ENCODE measurements around the gene GABRB1.

GABRB1 gene

GRCh38 chr4:47413521-47413920 lies 382.2 kb downstream of the GABRB1 start:
- peaks cover 4% of the 10 kb centered on the region for H3K4me1 ChIP-seq (ENCODE audit: insufficient read depth, low read length)
- no peaks in the 10 kb centered on the region for H3K27me3 ChIP-seq (ENCODE audit: insufficient read depth, low read length)
- H3K9me3 ChIP-seq (ENCODE audit: insufficient read depth, low read depth, low read length), result no peaks in the 10 kb centered on the region
- no peak overlapping the region for H3K27ac ChIP-seq (ENCODE audit: low read length)
- no peak overlapping the region for H3K4me3 ChIP-seq (ENCODE audit: low read length)
- H3K36me3 ChIP-seq (ENCODE audit: insufficient read depth, low read depth, low read length), result no peaks in the 10 kb centered on the region
- no peak overlapping the region for H3K9ac ChIP-seq (ENCODE audit: low read depth, low read length)

DNA sequence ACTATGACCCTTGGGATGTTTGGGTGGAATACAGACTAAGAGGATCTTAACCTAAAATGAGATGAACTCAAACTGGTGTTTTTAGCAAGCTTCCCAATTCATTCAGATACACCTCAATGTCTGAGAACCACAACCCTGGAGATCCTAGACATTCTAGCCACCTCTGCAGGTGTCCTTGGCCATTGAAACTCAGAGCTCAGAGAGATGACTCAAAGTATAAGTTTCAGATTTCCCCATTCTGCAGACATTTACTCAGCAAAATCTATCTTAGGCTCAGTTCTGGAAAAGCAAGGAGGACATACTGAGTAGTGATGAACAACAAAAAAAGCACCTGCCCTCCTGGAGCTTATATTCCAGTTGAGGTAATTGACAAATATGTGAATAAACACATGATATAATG lies 384.4 kb downstream of the GABRB1 start:
- Histone ChIP-seq H3K9ac (ENCODE audit: low read depth, low read length) (no peak overlapping the region), H3K27ac (ENCODE audit: low read length) (no peak overlapping the region), H3K27me3 (ENCODE audit: insufficient read depth, low read length) (no peaks in the 10 kb centered on the region), H3K36me3 (ENCODE audit: insufficient read depth, low read depth, low read length) (no peaks in the 10 kb centered on the region), H3K9me3 (ENCODE audit: insufficient read depth, low read depth, low read length) (no peaks in the 10 kb centered on the region), H3K4me3 (ENCODE audit: low read length) (no peak overlapping the region), H3K4me1 (ENCODE audit: insufficient read depth, low read length) (peaks cover 4% of the 10 kb centered on the region)

DNA sequence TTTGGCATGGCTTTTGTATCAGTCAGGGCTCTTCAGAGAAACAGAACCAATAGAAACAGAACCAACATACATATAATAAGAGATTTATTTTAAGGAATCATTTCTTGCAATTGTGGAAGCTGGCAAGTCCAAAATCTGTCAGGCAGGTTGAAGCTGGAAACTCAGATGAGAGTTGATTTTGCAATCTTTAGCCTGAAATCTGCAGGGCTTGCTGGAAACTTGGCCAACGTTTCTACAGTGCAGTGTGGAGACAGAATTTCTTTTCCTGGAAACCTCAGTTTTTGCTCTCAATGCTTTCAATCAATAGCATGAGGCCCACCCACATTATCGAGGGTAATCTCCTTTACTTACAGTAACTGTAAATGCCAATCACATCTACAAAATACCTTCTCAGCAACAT lies 386.8 kb downstream of the GABRB1 start:
- Histone ChIP-seq H3K36me3 (ENCODE audit: insufficient read depth, low read depth, low read length) (no peaks in the 10 kb centered on the region), H3K27me3 (ENCODE audit: insufficient read depth, low read length) (no peaks in the 10 kb centered on the region), H3K9me3 (ENCODE audit: insufficient read depth, low read depth, low read length) (no peaks in the 10 kb centered on the region), H3K9ac (ENCODE audit: low read depth, low read length) (no peak overlapping the region), H3K4me1 (ENCODE audit: insufficient read depth, low read length) (peaks cover 4% of the 10 kb centered on the region), H3K27ac (ENCODE audit: low read length) (no peak overlapping the region), H3K4me3 (ENCODE audit: low read length) (no peak overlapping the region)

DNA sequence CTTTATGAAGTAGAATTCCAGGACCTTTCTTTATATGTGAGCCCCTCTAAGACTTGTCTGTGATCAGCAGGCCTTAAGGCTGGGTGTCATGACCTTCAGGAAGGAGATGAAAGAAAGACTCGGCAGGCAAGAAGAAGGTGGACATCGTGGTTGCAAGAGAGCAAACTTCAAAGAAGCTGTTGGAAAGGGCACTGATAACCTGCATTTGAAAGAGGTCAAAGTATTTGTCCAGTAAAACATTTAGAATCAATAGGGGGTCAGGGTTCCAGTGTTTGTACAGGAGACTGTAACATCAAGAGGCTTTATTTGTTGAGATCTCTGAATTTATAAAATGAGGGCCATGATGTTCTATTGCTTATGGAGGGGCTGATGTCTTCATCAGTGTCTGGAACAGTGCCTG lies 387.9 kb downstream of the GABRB1 start:
- Histone ChIP-seq H3K27ac (ENCODE audit: low read length) (no peak overlapping the region), H3K36me3 (ENCODE audit: insufficient read depth, low read depth, low read length) (no peaks in the 10 kb centered on the region), H3K9me3 (ENCODE audit: insufficient read depth, low read depth, low read length) (no peaks in the 10 kb centered on the region), H3K4me1 (ENCODE audit: insufficient read depth, low read length) (no peaks in the 10 kb centered on the region; the same call in 1 of the 2 replicates), H3K27me3 (ENCODE audit: insufficient read depth, low read length) (no peaks in the 10 kb centered on the region), H3K4me3 (ENCODE audit: low read length) (no peak overlapping the region), H3K9ac (ENCODE audit: low read depth, low read length) (no peak overlapping the region)

DNA sequence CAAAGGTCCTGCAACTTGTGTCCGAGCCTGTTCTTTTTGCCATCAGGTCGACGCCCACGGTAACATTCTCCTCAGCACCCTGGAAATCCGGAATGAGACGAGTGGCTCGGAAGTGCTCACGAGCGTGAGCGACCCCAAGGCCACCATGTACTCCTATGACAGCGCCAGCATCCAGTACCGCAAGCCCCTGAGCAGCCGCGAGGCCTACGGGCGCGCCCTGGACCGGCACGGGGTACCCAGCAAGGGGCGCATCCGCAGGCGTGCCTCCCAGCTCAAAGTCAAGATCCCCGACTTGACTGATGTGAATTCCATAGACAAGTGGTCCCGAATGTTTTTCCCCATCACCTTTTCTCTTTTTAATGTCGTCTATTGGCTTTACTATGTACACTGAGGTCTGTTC lies 394.3 kb downstream of the GABRB1 start:
- Histone ChIP-seq H3K9me3 (ENCODE audit: insufficient read depth, low read depth, low read length) (no peaks in the 10 kb centered on the region), H3K36me3 (ENCODE audit: insufficient read depth, low read depth, low read length) (no peaks in the 10 kb centered on the region), H3K4me1 (ENCODE audit: insufficient read depth, low read length) (no peaks in the 10 kb centered on the region), H3K9ac (ENCODE audit: low read depth, low read length) (no peak overlapping the region), H3K27ac (ENCODE audit: low read length) (no peak overlapping the region), H3K27me3 (ENCODE audit: insufficient read depth, low read length) (no peaks in the 10 kb centered on the region), H3K4me3 (ENCODE audit: low read length) (no peak overlapping the region)

GRCh38 chr4:47427935-47428334 lies 396.6 kb downstream of the GABRB1 start:
- no peaks in the 10 kb centered on the region for H3K36me3 ChIP-seq (ENCODE audit: insufficient read depth, low read depth, low read length)
- H3K9me3 ChIP-seq (ENCODE audit: insufficient read depth, low read depth, low read length), result no peaks in the 10 kb centered on the region
- no peak overlapping the region for H3K9ac ChIP-seq (ENCODE audit: low read depth, low read length)
- no peak overlapping the region for H3K27ac ChIP-seq (ENCODE audit: low read length)
- no peaks in the 10 kb centered on the region for H3K4me1 ChIP-seq (ENCODE audit: insufficient read depth, low read length)
- H3K4me3 ChIP-seq (ENCODE audit: low read length), result no peak overlapping the region
- H3K27me3 ChIP-seq (ENCODE audit: insufficient read depth, low read length), result no peaks in the 10 kb centered on the region

DNA sequence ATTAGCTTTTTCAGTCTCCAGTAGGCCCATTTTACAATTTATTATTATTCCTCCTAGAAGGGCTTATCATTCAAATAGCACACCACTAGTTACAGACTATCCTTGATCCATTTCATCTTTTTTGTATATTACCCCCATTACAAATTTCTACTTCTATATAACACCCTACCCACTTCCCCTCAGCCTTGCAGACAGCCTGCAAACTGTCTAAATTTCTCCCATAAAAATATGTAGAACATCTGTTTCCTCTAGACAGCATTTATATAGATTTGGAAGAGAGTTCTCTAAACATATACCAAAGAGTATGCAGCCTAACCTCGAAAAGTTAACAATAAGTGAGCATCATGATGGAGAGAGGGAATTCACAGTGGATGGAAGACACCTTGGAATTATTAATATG lies 401.4 kb downstream of the GABRB1 start:
- Histone ChIP-seq H3K27me3 (ENCODE audit: insufficient read depth, low read length) (no peaks in the 10 kb centered on the region), H3K4me1 (ENCODE audit: insufficient read depth, low read length) (no peaks in the 10 kb centered on the region), H3K27ac (ENCODE audit: low read length) (no peak overlapping the region), H3K4me3 (ENCODE audit: low read length) (no peak overlapping the region), H3K36me3 (ENCODE audit: insufficient read depth, low read depth, low read length) (no peaks in the 10 kb centered on the region), H3K9me3 (ENCODE audit: insufficient read depth, low read depth, low read length) (no peaks in the 10 kb centered on the region), H3K9ac (ENCODE audit: low read depth, low read length) (no peak overlapping the region)

DNA sequence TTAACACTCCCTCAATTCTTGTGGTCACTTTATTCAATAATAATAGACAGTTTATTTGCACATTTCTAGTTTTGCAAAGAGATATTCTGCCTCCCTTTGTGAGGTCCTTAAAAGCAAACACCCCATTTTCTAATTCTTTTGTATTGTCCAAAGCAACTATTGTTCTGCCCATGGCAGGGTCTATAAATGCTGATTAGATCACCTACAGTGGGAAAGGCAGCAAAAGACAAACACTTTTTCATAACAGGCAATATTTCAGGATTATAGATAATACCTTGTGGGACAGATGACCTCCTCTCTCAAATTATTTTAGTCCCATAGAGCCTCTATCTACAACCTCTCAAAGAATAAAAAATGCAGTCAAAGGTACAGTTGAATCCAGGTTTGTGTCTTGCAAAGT lies 403.6 kb downstream of the GABRB1 start:
- H3K9ac ChIP-seq (ENCODE audit: low read depth, low read length), result no peak overlapping the region
- no peak overlapping the region for H3K27ac ChIP-seq (ENCODE audit: low read length)
- no peaks in the 10 kb centered on the region for H3K4me1 ChIP-seq (ENCODE audit: insufficient read depth, low read length)
- H3K36me3 ChIP-seq (ENCODE audit: insufficient read depth, low read depth, low read length), result no peaks in the 10 kb centered on the region
- H3K9me3 ChIP-seq (ENCODE audit: insufficient read depth, low read depth, low read length), result no peaks in the 10 kb centered on the region
- H3K4me3 ChIP-seq (ENCODE audit: low read length), result no peak overlapping the region
- H3K27me3 ChIP-seq (ENCODE audit: insufficient read depth, low read length), result no peaks in the 10 kb centered on the region

GRCh38 chr4:47442980-47443379 lies 411.6 kb downstream of the GABRB1 start:
- Histone ChIP-seq H3K9me3 (ENCODE audit: insufficient read depth, low read depth, low read length) (no peaks in the 10 kb centered on the region), H3K4me3 (ENCODE audit: low read length) (no peak overlapping the region), H3K27ac (ENCODE audit: low read length) (no peak overlapping the region)

GRCh38 chr4:47444031-47444430 lies 412.7 kb downstream of the GABRB1 start:
- Histone ChIP-seq H3K9ac (ENCODE audit: low read depth, low read length) (no peak overlapping the region), H3K9me3 (ENCODE audit: insufficient read depth, low read depth, low read length) (no peaks in the 10 kb centered on the region), H3K36me3 (ENCODE audit: insufficient read depth, low read depth, low read length) (no peaks in the 10 kb centered on the region), H3K27ac (ENCODE audit: low read length) (no peak overlapping the region), H3K4me1 (ENCODE audit: insufficient read depth, low read length) (peaks cover 2% of the 10 kb centered on the region; the same call in 1 of the 2 replicates), H3K27me3 (ENCODE audit: insufficient read depth, low read length) (no peaks in the 10 kb centered on the region), H3K4me3 (ENCODE audit: low read length) (no peak overlapping the region)

More at GRCh38 chr4:47442980-47443379, 411.6 kb downstream of the GABRB1 start:
- Histone ChIP-seq H3K4me1 (ENCODE audit: insufficient read depth, low read length) (peaks cover 2% of the 10 kb centered on the region; the same call in 1 of the 2 replicates), H3K9ac (ENCODE audit: low read depth, low read length) (no peak overlapping the region), H3K27me3 (ENCODE audit: insufficient read depth, low read length) (no peaks in the 10 kb centered on the region), H3K36me3 (ENCODE audit: insufficient read depth, low read depth, low read length) (no peaks in the 10 kb centered on the region)

DNA sequence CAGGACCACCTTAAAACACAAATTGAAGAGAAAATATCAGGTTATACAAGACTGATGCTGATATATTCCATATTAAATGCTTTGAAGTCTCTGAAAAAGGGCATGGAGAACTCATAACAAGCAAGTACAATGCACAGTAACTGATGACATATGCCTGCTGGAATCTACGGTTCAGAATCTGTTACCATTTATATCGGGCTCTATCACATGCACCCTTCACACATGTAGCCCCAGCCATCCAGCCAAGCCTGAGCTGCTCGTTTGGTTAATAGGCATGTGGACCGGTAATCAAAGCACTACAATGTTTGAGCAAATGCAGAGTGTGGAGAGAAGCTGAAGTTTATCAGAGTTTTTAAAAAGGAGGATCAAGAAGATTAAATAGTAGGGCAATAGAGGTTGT lies 420.3 kb downstream of the GABRB1 start:
- no peak overlapping the region for H3K27ac ChIP-seq (ENCODE audit: low read length)
- no peaks in the 10 kb centered on the region for H3K9me3 ChIP-seq (ENCODE audit: insufficient read depth, low read depth, low read length)
- no peak overlapping the region for H3K4me3 ChIP-seq (ENCODE audit: low read length)

GRCh38 chr4:47462799-47463234 lies 431.4 kb downstream of the GABRB1 start:
- H3K4me3 ChIP-seq (ENCODE audit: low read length), result peak overlapping the region; percentile 96
- peaks cover 4% of the 10 kb centered on the region; the same call in 1 of the 2 replicates for H3K4me1 ChIP-seq (ENCODE audit: insufficient read depth, low read length)
- H3K9ac ChIP-seq (ENCODE audit: low read depth, low read length), result peak overlapping the region; percentile 86
- no peaks in the 10 kb centered on the region for H3K27me3 ChIP-seq (ENCODE audit: insufficient read depth, low read length)
- no peaks in the 10 kb centered on the region for H3K9me3 ChIP-seq (ENCODE audit: insufficient read depth, low read depth, low read length)
- H3K27ac ChIP-seq (ENCODE audit: low read length), result no peak overlapping the region
- no peaks in the 10 kb centered on the region for H3K36me3 ChIP-seq (ENCODE audit: insufficient read depth, low read depth, low read length)

More for the DNA sequence above, 420.3 kb downstream of the GABRB1 start:
- H3K9ac ChIP-seq (ENCODE audit: low read depth, low read length), result no peak overlapping the region
- no peaks in the 10 kb centered on the region for H3K4me1 ChIP-seq (ENCODE audit: insufficient read depth, low read length)
- H3K27me3 ChIP-seq (ENCODE audit: insufficient read depth, low read length), result no peaks in the 10 kb centered on the region
- H3K36me3 ChIP-seq (ENCODE audit: insufficient read depth, low read depth, low read length), result no peaks in the 10 kb centered on the region
